IPS-11a (cell line): ENCODE measurements around the gene CCDC81.

Source experiments
- H3K4me3 ChIP-seq: one replicate; pipeline ENCODE4 v1.5.1; 2013; ENCODE audit warnings: low read depth, low read length, control low read depth

Gene CCDC81

DNA sequence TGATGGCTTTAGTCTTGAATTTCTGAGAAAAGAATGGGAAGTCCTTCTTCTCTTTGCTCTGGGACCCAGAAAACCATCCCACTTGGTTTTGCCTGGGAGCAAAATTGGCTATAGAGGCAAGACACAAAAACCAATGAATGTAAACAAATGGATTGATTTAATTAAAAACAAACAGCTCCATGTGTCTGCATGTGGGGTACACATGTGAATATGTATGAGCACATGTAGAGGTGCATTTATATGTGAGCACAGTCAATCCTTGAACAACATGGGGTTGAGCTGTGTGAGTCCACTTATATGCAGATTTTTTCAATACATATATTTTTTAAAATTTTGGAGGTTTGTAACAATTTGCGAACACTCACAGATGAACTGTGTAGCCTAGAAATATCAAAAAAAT lies 87.2 kb downstream of the CCDC81 start:
- H3K4me3 ChIP-seq: no peak overlapping the region

- H3K4me3 ChIP-seq: no peak overlapping the region
These were observed 88.4 kb downstream of the CCDC81 start for GRCh38 chr11:86463120-86463519.

DNA sequence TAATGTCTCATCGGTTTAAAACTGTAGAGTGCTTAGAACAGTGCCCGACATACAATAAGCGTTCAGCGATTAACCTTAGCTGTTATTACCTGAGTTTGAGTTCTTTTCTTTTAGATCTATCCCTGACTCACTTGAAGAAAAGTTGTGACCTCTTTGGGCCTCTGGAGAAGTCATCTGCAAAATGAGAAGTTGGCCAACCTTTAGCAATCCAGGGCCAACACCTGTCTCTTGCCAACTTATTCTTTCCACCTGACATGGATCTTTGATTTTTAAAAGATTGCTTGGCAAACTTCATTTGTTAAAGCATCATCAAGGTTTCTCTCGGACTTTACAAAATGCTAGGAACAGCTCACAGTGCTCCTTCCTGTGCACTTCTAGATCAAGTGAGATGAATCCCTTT lies 89.3 kb downstream of the CCDC81 start:
- no peak overlapping the region for H3K4me3 ChIP-seq

GRCh38 chr11:86464509-86465221 lies 90.0 kb downstream of the CCDC81 start:
- no peak overlapping the region for H3K4me3 ChIP-seq

GRCh38 chr11:86468169-86468568 lies 93.5 kb downstream of the CCDC81 start:
- no peak overlapping the region for H3K4me3 ChIP-seq

DNA sequence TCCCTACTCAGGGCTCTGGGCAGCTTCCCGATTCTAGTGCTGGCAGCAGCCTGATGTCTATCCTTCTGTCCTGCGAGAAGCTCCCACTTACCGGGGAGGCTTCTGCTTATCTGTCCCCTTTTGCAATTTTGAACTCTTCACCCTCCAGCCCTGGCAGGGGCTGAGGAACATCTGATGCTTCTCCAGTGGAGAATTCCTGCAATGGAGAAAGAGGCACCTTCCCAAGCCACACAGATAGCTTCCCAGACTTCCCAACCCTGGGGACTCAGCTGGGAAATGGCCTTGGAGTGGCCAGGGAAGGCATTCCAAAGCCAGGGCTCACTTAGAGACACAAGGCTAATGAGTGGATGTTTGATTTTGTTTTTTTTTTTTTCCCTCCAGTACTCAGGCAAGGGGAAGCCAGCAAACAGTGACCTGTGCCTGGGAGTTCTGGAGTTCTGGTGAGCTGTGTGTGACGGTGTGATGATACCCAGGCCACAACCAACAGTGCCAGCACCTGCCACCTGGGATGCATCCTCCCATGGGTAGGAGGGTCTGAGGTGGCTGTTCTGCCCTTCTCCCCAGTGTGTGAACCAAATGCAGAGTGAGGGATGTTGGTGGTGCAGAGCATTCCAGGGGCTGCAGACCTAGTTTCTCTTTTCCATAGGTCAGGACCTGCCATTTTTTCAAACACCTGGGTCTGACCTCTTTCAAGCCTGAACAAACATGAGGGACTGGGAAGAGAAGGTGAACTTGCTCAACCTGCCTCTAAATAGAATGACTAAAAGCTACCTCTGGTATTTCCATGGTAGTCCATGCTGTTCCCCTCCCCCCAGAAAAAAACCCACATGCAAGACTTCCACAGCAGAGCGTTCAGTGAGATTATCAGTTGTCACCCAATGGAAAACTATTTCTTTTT lies 95.1 kb downstream of the CCDC81 start:
- no peak overlapping the region for H3K4me3 ChIP-seq
